DMS153 treated with DMSO at 0.1 percent for 48 hours (cell line): ENCODE data around the gene USH2A.
A peak's percentile ranks its signal among the peaks of the same experiment; 100 is the strongest.
"Not testable (repeated sequence)": the region's sequence is repeated elsewhere in the genome, so short reads cannot be mapped to it uniquely, and the experiment has no call there.

ENCODE experiments used
- DNase-seq: peaks from one replicate; lab custom pipeline; 2025; ENCODE audit not compliant: unreplicated experiment; lab: John Stamatoyannopoulos, UW

The USH2A gene

GRCh38 chr1:216145451-216146018 lies 277.7 kb downstream of the USH2A start:
- not testable (repeated sequence) for DNase-seq

- DNase-seq: no peak
Measured at GRCh38 chr1:216144661-216145450, 278.4 kb downstream of the USH2A start.

DNA sequence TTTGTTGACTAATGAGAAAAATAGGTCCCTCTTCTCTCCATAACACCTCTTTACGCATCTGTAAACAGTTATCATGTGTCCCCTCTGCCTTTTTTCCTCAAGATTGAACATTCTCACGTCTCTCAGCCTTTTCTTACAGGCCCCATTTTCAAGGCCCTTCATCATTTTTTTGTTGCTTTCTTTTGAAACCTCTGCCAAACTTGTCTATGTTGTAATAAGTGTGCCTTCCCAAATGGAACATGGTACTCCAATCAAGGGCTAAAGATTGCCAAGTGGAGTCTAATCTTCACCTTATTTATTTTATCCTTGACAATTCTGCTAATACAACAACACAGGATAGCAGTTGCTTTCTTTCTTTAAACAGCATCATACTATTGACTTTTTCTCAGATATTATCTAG lies 280.3 kb downstream of the USH2A start:
- DNase-seq: no peak

GRCh38 chr1:216140730-216141524 lies 282.3 kb downstream of the USH2A start:
- DNase-seq: no peak

GRCh38 chr1:216124192-216124781 lies 299.0 kb downstream of the USH2A start:
- DNase-seq: no peak

- no peak for DNase-seq
Measured at GRCh38 chr1:216123446-216124191, 299.6 kb downstream of the USH2A start.

GRCh38 chr1:216119600-216119999 lies 303.6 kb downstream of the USH2A start:
- peak; percentile 16 for DNase-seq

DNA sequence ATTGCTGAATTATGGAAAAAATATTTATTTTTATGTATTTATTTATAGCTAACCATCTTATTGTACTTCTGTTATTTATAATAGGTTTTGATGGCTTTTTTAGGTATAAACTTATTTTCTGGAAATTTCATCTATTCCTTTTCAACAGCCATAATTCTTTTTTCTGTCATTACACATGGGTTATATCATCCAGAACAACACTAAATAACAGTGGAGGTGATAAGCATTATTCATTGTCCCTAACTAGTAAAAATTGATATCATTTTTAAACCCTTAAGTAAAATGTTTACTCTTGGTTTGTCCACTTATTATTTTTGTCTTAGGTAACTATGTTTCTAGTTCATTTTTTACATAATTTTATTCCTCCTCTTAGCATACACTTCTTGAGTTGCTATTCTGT lies 309.1 kb downstream of the USH2A start:
- no peak for DNase-seq

- DNase-seq: no peak
Measured at GRCh38 chr1:216113181-216113580, 310.1 kb downstream of the USH2A start.

DNA sequence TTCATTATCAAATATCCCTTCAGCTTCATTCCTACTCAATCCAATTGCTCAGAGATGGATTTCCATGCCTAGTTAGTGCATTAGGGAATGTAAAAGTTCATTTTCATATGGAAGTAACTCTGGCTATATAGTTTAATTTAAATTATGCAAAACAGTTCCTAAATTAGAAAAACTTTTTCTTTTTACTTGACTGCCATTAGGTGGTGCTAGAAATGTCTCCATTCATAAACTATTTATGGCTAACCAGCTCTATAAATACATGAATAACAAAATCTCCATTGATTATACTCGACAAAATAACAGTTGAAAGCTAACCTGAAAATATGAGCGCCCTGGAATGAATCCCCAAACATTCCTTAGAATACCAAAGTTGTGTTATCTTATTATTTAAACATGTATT lies 311.4 kb downstream of the USH2A start:
- no peak for DNase-seq

DNA sequence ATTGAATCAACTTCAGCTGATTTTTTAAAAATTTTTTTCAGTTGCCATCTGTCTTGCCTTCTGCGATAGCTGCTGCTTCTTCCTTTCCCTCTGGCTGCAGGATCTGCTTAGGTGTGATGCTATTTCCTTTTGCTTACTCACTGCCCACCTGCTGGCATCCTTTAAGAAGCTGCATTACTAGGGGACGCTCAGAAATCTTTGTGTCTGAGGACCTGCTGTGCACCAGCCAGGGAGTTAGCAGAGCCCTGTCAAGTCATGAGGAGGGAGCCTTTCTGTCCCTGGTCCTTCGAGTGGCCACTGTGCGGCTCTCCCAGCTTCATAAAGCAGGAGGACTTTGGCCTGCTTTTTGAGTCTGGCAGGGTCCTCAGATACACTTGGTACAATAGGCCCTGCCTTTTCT lies 327.8 kb downstream of the USH2A start:
- DNase-seq: no peak

DNA sequence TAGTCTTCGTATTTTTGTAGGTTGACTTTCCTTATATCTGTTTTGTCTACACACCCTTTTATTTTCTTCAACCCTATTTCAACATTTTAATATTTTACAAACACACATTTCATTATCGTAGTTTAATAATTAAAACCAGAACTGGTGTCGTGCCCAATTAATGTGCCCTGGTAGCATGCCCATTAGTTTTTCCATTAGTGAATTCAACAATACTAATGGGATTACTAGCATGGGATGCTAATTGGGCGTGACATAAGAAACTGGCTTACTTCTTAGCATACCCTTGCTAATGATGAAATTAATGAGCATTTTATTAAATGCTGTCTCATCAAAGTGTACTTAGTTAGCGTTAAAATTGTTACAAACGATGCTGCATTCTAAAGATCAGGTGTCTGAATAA lies 332.7 kb downstream of the USH2A start:
- DNase-seq: no peak

DNA sequence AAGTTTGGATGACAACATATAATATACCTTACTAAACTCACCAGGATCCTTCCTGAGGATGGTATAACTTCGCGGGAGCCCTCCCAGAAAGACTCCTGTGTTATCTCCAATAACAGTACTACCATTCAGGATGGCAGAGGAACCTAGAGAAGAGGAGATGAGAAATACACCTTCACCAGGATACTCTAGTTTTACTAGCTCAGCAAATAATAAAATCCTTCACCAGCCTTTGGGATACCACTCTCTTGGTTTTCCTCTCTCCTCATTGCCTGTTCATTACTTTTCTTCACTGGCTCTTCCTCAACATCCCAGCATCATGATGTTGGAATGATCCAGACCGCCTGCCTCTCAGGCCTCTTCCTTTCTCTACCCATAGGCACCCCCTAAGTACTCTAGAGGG lies 336.6 kb downstream of the USH2A start:
- no peak for DNase-seq

- DNase-seq: no peak
Measured at GRCh38 chr1:216081445-216081844, 341.8 kb downstream of the USH2A start.

DNA sequence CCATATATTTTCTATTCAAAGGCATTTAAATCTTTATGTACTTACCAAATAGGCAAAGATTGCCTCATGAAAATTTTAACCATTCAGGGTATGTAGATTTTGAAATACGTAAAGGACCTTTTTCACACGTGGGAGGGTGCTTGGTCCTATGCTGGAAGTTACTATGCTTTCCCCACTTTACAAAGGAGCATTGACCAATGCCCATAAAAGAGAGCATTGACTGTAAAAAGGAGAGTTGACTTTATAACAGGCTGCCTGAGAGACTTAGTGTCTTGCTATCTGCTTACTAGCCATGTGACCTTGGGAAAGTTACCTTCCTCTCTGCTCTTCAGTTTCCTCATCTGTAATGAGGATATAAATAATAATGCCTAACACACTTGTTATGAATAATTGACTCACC lies 346.5 kb downstream of the USH2A start:
- no peak for DNase-seq

- DNase-seq: no peak
Measured at GRCh38 chr1:216075339-216075738, 347.9 kb downstream of the USH2A start.

DNA sequence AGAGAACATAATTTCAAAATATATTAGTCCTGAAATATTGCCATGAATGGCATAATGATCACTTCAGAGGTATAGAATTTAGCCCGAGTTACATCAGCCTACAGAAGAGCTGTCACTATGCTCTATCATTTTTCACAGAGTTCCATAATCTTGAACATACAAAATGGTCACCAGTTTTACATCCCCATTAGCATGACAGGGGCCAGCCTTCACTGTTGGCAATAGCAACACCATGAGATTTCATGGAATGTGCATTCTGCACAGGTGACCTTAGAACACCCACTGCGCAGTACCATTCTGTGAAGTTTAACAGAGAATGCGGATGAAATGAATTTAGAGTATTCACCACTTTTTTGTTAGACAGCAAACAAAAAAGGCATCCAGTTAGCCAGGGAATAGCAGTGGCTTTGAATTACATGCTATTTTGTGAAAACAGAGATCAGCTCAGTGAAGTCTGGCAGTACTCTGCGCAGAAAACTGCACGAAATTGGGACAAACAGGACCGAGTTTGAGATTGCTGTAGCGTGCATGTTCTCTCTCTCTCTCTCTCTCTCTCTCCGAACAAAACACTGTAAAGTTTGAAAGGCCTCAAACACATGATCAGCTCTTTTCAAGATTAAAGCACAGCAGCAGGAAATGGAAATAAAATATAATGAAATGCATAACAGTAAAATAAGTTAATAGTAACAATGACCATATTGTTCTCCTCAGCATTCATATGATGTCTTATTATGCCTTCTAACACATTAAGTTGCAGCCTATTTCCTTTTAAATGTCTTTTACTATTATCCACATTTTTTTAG lies 349.3 kb downstream of the USH2A start:
- DNase-seq: no peak

- DNase-seq: peak; percentile 86
Measured at GRCh38 chr1:216071262-216071661, 352.0 kb downstream of the USH2A start.

DNA sequence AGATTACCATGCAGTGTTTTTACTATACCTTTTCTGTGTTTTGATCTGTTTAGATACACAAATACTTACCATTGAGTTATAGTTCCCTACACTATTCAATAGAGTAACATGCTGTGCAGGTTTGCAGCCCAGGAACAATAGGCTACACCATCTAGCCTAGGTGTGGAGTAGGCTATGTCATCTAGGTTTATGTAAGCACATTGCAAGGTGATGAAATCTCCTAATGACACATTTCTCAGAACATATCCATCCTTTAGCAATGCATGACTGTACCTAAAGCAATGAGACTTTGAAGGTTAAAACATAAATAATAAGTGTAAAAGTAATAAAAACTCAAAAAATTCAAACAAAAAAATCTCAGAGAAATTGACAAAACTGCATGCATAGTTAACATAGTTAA lies 358.6 kb downstream of the USH2A start:
- no peak for DNase-seq

DNA sequence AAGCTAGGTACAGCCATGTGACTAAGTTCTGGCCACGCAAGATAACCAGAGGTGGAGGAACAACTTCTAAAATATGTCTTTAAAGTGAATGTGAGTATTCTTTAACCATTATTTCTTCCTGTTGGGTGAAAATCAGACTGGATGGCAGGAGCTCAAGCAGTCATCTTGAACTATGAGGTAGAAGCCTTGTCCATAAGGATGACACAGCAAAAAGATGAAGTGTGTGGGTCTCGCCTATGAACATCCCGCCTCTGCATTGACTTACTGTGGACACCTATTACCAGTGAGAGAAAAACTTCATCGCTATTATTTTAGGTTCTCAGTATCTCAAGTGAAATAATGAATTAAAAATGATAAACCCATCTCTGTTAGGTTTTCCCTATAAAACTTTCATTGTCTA lies 365.3 kb downstream of the USH2A start:
- no peak for DNase-seq
